GM18870 (cell line): ENCODE data around the gene DNASE1.

Experiments
- ATAC-seq: cut with Tn5 transposase; IDR thresholded peaks from one replicate; pipeline ENCODE4 v1.9.1; 2021; ENCODE audit warnings: moderate library complexity; ENCODE audit not compliant: unreplicated experiment

The DNASE1 gene

GRCh38 chr16:3661922-3662321 lies 7.4 kb downstream of the DNASE1 start:
- ATAC-seq = no peak

DNA sequence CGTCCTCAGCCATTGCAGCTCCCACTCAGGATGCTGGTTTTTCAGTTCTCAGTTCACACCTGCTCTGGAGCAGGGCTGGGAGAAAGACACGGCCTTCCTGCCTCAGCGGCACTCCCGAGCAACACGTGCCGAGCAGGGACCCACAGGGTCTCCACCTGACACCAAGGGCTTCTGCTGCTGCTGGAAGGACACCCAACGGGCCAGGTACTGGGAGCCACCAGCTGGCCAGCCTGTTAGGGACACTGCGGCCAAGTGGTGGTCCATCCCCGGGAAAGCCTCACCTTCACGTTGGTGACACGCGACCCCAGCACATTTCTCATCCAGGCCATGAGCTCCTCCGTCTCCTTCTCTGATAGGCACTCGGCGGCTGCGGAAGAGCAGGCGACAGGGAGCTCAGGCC lies 8.1 kb downstream of the DNASE1 start:
- no peak for ATAC-seq

GRCh38 chr16:3664187-3664896 lies 9.9 kb downstream of the DNASE1 start:
- ATAC-seq = no peak

- ATAC-seq = no peak
Observed at GRCh38 chr16:3665508-3665907, 11.0 kb downstream of the DNASE1 start.

- ATAC-seq = no peak
Observed at GRCh38 chr16:3668626-3669025, 14.1 kb downstream of the DNASE1 start.

- ATAC-seq = no peak
Observed at GRCh38 chr16:3669082-3669481, 14.6 kb downstream of the DNASE1 start.

DNA sequence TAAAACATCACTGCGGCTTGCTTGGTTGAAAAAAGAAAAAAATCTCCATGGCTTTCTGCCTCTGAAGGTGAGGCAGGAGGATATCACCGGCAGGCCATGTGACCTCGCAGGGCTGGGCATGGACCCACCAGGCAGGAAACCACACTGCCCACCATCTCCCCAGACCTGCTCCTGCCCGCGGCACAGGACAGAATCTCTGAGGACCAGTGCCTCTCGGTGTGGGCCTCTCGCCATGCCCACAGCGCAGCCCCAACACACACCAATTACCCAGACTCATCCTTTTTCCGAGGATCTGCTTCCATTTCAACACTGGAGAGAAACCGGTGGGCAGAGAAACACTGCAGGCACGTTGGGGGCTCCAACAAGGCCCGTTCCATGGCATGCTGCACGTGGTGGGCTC lies 16.2 kb downstream of the DNASE1 start:
- no peak for ATAC-seq

GRCh38 chr16:3671424-3671823 lies 16.9 kb downstream of the DNASE1 start:
- ATAC-seq = no peak

DNA sequence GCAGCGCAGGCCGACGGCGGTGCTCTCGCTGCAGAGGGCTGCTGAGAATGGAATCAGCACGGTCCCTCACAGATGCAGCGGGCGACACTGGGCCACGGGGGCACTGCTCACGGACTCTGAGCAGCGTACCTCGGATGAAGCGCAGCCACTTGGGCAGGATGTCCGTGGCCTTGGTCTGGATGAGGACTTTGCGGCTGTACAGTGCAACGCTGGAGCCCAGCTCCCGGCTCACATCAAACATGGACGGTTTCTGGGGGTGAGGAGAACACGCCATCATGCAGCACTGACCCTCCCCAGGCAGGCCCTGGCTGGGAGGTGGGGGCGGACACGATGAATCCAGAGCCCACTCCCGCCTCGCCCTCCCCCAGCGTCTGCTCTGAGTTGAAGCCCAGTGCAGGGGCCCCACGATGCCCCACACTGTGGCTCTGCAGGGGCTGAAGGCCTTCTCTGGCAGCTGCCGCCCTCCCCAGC lies 18.1 kb downstream of the DNASE1 start:
- no peak for ATAC-seq

DNA sequence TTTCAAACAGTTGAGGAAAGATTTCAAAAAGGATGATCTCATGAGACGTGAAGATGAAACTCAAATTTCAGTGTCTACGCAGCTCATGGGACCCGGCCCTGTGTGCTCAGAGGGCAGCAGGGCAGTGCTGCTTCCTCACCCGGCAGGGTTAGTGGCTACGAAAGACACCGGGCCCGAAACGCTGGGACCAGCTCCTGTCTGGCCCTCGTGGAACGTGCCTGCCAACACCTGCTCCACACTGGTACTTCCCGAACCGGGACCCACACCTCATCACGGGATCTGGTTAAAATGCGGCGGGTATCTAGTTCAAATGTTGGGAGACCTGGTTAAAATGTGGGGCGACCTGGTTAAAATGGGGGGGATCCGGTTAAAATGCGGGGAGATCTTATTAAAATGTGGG lies 18.7 kb downstream of the DNASE1 start:
- no peak for ATAC-seq

DNA sequence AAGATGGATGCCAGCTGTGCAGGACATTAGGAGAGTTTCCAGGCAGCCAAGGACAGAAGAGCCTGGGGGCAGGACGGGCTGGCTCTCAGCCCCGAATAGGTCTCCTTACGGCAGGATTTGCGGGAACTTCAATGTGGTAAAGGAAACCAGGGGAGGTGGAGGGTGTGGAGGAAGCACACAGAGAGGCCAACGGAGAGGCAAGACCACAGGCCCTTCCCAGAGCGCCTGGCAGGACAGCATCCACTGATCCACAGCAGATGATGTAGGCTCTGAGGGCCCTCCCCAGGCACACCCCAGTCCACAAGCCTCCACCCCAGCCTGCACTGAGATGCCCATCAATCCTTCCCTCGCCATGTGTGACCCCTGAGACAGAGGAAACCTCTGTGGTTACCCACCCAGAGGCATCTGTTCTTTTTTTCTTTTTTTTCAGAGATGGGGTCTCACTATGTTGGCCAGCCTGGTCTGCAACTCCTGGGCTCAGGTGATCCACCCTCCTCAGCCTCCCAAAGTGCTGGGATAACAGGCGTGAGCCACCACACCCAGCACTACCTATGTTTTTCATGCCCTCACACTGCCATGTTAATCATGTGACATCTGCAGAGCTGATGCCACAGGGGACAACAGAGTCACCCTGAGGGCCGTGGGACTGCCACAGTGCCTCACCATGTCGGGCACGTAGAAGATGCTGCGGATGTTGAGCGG lies 19.3 kb downstream of the DNASE1 start:
- no peak for ATAC-seq

DNA sequence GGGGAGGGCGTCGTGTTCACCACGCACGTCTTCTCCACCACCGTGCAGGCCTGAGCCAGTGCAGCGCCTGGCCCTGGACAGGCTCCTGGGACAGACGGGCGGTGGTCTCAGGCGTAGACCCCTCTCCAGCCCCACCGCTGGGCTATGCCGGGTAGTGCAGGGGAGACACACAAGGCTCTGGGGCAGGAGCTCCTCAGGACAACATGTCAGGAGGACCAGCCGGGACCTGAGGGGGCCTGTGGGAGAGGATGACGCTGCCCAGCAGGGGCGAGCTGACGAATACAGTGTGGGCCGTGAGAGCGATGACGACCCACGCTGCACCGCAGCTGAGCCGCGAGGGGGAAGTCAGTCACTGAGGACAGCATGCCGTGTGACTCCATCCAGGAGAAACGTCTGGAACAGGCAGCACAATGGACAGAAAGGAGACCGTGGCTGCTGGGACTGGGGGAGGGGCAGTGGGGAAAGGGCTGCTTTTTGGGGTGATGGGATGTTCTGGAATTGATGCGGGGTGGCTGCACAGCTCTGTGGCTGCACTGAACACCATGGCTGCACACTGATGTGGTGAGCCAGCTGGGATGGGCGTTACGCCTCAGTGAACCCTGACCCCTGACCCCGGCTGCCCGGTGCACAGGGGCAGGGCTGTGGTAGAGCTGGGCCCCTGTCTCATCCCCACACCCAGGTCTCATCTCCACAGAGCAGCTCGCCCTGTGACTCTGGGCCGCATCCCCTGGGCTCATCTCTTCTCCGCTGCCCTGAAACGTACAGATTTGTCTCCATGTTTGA lies 20.2 kb downstream of the DNASE1 start:
- no peak for ATAC-seq

GRCh38 chr16:3675601-3676130 lies 21.2 kb downstream of the DNASE1 start:
- no peak for ATAC-seq

- ATAC-seq = no peak
Observed at GRCh38 chr16:3677994-3678393, 23.5 kb downstream of the DNASE1 start.

DNA sequence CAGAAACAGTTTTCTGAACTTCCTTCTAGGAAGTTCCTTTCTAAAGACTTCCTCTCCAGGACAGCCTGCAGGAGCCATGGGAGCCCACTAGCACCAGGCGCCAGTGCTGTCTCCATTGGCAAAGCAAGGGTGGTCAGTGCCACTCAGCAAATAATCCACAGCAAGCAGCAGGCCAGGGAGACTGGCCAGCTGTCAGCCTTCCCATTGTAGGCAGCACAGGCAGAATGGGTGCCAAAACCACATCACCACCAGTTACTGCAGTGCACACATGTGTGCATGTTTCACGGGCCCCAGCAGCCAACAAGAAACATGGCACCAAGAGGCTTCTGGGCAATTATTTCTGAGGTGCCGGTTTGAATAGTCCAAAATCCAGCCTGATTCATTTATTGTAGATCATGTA lies 26.7 kb downstream of the DNASE1 start:
- no peak for ATAC-seq

DNA sequence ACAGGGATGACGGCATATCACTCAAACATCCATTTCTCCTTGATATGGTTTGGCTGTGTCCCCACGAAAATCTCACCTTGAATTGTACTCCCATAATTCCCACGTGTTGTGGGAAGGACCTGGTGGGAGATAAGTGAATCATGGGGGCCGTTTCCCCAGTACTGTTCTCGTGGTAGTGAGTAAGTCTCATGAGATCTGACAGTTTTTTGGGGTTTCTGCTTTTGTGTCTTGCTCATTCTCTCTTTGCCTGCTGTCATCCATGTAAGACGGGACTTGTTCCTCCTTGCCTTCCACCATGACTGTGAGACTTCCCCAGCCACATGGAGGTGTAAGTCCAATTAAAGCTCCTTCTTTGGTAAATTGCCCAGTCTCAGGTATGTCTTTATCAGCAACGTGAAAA lies 32.5 kb downstream of the DNASE1 start:
- ATAC-seq = no peak

DNA sequence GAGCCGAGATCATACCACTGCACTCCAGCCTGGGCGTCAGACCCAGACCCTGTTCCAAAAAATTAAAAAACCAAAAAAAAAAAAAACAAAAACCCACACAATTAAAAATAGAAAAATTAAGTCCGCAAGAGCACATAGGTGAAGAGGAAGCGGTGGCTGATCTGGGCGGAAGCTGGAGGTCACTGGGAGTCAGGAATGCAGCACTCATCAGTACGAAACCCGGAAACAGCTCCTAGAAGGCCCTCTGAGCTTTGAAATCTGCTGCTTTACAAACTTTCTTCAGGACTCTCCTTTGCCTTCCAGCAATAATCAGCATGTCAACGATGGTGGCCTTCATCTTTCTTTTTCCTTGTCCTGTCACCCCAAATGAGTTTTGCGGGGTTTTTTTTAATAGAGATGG lies 33.3 kb downstream of the DNASE1 start:
- ATAC-seq = no peak

GRCh38 chr16:3689731-3690130 lies 35.2 kb downstream of the DNASE1 start:
- ATAC-seq = no peak

- peak; percentile 64 for ATAC-seq
Observed at GRCh38 chr16:3690470-3690928, 36.0 kb downstream of the DNASE1 start.

GRCh38 chr16:3690980-3691720 lies 36.7 kb downstream of the DNASE1 start:
- ATAC-seq = no peak

DNA sequence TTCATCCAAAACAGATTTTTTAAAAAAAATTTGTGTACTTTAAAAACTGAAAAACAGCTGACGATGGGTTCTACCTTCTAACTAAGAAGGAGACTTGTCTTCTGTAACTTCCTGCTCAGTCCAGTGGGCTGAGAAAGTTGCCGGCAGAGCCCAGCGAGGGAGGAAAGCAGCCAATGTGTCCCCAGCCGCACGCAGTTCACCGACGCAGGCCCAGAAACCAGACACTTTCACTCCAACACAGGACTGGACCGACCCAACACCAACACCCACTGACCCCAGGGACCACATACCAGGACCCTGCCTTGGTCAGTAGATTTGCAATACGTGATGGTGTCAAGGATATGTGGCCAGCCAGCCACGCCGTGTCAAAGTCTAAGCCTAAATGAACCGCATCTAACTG lies 37.3 kb downstream of the DNASE1 start:
- ATAC-seq = no peak
